ENCODE data around the gene SHLD3. TPM values are rescaled to one million over a fixed set of nuclear protein-coding genes. Genes with fewer than 3 reads are reported as not detected.
"Not testable (repeated sequence)": the region's sequence is repeated elsewhere in the genome, so short reads cannot be mapped to it uniquely, and the experiment has no call there.

Gene SHLD3
- total RNA-seq, 1 experiment from 2014 or later = 3.7 TPM

DNA sequence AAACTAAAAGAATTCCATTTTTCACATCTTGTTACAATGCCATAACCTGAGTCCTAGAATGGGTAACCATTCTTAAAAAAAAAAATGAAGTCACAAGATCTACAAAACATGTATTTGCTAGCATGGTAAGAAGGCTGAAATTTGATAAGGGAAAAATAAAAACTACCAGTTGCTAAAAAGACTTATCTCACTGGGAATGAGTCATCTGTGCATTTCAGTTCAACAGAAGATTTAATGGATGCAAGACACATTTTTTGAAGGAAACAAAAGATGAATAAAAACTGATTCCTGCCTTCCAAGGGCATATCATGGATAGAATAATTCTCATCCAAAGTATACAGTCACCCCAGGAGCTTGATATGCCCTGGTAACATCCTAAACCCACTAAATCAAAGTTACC, 49.9 kb downstream of the SHLD3 start:
- TF ChIP-seq, protein P1, sequence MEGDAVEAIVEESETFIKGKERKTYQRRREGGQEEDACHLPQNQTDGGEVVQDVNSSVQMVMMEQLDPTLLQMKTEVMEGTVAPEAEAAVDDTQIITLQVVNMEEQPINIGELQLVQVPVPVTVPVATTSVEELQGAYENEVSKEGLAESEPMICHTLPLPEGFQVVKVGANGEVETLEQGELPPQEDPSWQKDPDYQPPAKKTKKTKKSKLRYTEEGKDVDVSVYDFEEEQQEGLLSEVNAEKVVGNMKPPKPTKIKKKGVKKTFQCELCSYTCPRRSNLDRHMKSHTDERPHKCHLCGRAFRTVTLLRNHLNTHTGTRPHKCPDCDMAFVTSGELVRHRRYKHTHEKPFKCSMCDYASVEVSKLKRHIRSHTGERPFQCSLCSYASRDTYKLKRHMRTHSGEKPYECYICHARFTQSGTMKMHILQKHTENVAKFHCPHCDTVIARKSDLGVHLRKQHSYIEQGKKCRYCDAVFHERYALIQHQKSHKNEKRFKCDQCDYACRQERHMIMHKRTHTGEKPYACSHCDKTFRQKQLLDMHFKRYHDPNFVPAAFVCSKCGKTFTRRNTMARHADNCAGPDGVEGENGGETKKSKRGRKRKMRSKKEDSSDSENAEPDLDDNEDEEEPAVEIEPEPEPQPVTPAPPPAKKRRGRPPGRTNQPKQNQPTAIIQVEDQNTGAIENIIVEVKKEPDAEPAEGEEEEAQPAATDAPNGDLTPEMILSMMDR (IDR thresholded peaks at IDR 0.05; ENCODE audit: unreplicated experiment) = no peak
- Mint-ChIP-seq H3K4me3 (ENCODE audit: unreplicated experiment) (no peak overlapping the region), H3K36me3 (ENCODE audit: insufficient read depth, unreplicated experiment) (peaks cover 25% of the 10 kb centered on the region), H3K9me3 (ENCODE audit: unreplicated experiment) (no peaks in the 10 kb centered on the region), H3K27ac (ENCODE audit: low read depth, unreplicated experiment) (no peak overlapping the region), H3K27me3 (ENCODE audit: insufficient read depth, unreplicated experiment) (no peaks in the 10 kb centered on the region), H3K4me1 (ENCODE audit: insufficient read depth, unreplicated experiment) (no peaks in the 10 kb centered on the region)
- ChIA-PET CTCF (interaction anchor here (0.6 to 2.5 kb wide), 3 partner anchors 10 to 139 kb away, joined by 3 to 12 read pairs (median 3); no protein-coding TSS in a partner anchor), POLR2A (interaction anchor here (0.7 kb wide), 1 partner anchor 128 kb away, joined by 3 read pairs; no protein-coding TSS in a partner anchor)
- no TSS peak for BruUV-seq (replicated peaks)
- intact Hi-C loops (cut with micrococcal nuclease) = no loop called here
- DNase-seq (ENCODE audit: unreplicated experiment) = no peak

DNA sequence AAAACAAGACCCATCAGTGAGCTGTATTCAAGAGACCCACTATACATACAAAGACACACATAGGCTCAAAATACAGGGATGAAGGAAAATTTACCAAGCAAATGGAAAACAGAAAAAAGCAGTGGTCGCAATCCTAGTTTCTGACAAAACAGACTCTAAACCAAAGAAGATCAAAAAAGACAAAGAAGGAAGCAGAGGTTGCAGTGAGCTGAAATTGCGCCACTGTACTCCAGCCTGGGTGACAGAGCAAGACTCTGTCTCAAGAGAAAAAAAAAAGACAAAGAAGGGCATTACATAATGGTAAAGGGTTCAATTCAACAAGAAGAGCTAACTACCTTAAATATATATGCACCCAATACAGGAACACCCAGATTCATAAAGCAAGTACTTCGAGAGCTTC, 51.2 kb downstream of the SHLD3 start:
- CTCF ChIA-PET = interaction anchor here (2.5 kb wide), 1 partner anchor 11 kb away, joined by 12 read pairs; no protein-coding TSS in a partner anchor
- H3K27me3 Mint-ChIP-seq (ENCODE audit: insufficient read depth, unreplicated experiment); BruUV-seq (replicated peaks); H3K9me3 Mint-ChIP-seq (ENCODE audit: unreplicated experiment); H3K27ac Mint-ChIP-seq (ENCODE audit: low read depth, unreplicated experiment); intact Hi-C loops (cut with micrococcal nuclease); H3K4me3 Mint-ChIP-seq (ENCODE audit: unreplicated experiment); H3K4me1 Mint-ChIP-seq (ENCODE audit: insufficient read depth, unreplicated experiment); POLR2A ChIA-PET; DNase-seq (ENCODE audit: unreplicated experiment): not testable (repeated sequence)
- H3K36me3 Mint-ChIP-seq (ENCODE audit: insufficient read depth, unreplicated experiment) = peaks cover 19% of the 10 kb centered on the region

Other genes with a start within 250 kb of the SHLD3 start
- 17.8 and 19.5 TPM in 2 replicates for gene ADAMTS6, start 143.1 kb upstream of the SHLD3 start, total RNA-seq (2022)
- 11.2 and 15.3 TPM in 2 replicates for gene CENPK, start 61.9 kb upstream of the SHLD3 start, total RNA-seq (2022)
- gene PPWD1, start 61.7 kb upstream of the SHLD3 start, total RNA-seq (2022) = 32.7 and 43.3 TPM in 2 replicates
- gene TRIM23, start 694 bp upstream of the SHLD3 start, total RNA-seq (2022) = 14.1 and 16.0 TPM in 2 replicates
- 28.4 and 39.9 TPM in 2 replicates for gene TRAPPC13, start within 50 bp of the SHLD3 start, total RNA-seq (2022)
- gene SGTB, start 97.1 kb downstream of the SHLD3 start, total RNA-seq (2022) = 15.8 and 27.6 TPM in 2 replicates
- 24.6 and 42.1 TPM in 2 replicates for gene NLN, start 97.2 kb downstream of the SHLD3 start, total RNA-seq (2022)